ENCODE results near the gene ANKS3. TPM values are rescaled to one million over a fixed set of nuclear protein-coding genes. Genes with fewer than 3 reads are reported as not detected.

The ANKS3 gene, protein sequence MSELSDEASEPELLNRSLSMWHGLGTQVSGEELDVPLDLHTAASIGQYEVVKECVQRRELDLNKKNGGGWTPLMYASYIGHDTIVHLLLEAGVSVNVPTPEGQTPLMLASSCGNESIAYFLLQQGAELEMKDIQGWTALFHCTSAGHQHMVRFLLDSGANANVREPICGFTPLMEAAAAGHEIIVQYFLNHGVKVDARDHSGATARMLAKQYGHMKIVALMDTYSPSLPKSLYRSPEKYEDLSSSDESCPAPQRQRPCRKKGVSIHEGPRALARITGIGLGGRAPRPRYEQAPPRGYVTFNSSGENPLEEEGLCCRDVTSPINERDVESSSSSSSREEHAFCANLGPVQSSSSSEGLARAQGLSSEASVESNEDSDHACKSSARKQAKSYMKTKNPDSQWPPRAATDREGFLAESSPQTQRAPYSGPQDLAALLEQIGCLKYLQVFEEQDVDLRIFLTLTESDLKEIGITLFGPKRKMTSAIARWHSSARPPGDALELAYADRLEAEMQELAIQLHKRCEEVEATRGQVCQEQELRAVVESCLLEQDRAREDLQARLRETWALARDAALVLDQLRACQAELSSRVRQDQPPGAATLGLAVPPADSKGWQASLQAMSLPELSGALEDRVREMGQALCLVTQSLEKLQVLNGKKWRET
- 10 to 100 TPM; 10.1 to 23.2 TPM for total RNA-seq

DNA sequence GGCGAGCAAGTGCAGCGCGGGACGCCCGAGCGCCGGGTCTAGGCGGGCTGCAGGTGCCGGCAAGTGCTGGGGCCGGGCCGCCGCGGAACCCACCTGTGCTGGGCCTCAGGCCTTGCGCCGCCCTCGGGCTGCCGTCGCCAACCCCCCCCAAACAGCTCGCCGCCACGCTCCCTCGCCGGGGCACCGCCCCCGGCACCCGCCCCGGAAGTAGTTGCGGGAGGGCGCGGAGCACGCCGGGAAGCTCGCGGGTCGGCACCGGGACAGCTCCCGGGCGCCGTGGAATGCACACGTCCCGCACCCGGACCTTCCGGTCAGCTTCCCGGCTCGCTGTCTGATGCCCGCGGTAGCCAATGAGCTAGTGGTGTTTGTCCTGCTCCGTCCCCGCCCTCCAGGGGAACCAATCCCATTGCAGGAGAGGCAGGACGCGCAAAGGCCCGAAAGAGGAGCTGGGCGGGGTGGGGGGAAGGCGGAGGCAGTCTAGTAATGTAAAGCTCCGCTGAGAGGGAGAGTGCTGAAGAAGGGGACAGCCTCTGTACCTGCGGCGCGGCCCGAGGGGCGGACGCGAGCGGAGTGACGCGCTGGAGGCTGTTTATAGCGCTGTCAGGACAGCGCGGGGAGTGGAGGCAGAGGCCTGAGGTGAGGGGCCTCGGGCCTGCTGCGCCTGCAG lies at the start of gene ANKS3, which contains the start of gene DNAAF8:
Gene ANKS3 (minus strand): TSS at position 209 of the 667 bp plus-strand sequence. CDS start 4,122 bp downstream, outside the sequence.
Gene DNAAF8 (plus strand): TSS at position 475 of the 667 bp plus-strand sequence. CDS start 1,978 bp downstream, outside the sequence.
- Histone ChIP-seq H3K36me3 (no peaks in the 10 kb centered on the region), H3K27me3 (no peaks in the 10 kb centered on the region), H3K4me1 (no peaks in the 10 kb centered on the region), H3K9me3 (no peaks in the 10 kb centered on the region), H3K27ac (peak within 1 kb of the TSS; percentile 80), H3K9ac (ENCODE audit: low read depth in 2 of 2, low read length in 2 of 2) (peak within 1 kb of the TSS; percentile 82 to 85), H3K4me3 (peak within 1 kb of the TSS; percentile 99)
- DNase-seq: peak; percentile 98
- intact Hi-C loops (cut with DNase I): loop anchor here (10.0 kb wide), 1 partner anchor 221 kb away; the partner anchor contains the start of gene SEC14L5
- TF ChIP-seq, protein P1, sequence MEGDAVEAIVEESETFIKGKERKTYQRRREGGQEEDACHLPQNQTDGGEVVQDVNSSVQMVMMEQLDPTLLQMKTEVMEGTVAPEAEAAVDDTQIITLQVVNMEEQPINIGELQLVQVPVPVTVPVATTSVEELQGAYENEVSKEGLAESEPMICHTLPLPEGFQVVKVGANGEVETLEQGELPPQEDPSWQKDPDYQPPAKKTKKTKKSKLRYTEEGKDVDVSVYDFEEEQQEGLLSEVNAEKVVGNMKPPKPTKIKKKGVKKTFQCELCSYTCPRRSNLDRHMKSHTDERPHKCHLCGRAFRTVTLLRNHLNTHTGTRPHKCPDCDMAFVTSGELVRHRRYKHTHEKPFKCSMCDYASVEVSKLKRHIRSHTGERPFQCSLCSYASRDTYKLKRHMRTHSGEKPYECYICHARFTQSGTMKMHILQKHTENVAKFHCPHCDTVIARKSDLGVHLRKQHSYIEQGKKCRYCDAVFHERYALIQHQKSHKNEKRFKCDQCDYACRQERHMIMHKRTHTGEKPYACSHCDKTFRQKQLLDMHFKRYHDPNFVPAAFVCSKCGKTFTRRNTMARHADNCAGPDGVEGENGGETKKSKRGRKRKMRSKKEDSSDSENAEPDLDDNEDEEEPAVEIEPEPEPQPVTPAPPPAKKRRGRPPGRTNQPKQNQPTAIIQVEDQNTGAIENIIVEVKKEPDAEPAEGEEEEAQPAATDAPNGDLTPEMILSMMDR (IDR thresholded peaks at IDR 0.05): no peak

DNA sequence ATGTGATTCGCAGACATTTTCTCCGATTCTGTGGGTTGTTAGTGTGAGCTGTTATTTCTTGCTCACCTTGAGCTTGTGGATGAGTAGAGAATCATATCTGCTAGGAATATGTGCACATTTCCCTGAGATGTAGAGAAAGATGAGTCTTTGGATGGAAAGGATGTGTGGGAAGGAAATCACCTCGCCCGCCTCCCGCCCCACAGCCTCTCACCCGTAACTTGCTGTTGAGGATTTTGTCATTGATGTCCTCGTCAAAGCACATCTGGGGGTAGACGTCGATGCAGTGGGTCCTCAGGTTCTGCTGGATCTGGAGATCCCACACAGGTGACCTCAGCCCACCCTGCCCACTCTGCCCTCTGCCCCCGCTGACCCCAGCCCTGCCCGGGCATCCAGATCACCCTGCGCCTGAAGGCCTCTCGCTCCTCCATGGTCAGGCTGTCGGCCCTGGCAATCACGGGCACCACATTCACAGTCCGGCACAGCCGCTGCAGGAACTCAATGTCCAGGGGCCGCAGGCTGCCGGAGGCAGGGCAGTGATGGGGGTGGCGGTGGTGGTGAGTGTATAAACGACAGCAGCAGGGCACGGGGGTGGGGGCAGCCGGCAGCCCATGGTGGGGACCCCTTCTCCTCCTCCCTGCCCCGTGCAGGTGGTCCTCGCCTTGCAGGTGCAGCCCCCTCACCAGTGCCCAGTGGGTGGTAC lies 49.3 kb upstream of the ANKS3 start:
- TF ChIP-seq, protein P1 (IDR thresholded peaks at IDR 0.05): no peak
- Histone ChIP-seq H3K4me3 (no peak overlapping the region), H3K27me3 (no peaks in the 10 kb centered on the region), H3K36me3 (no peaks in the 10 kb centered on the region), H3K9ac (ENCODE audit: low read depth in 2 of 2, low read length in 2 of 2) (no peak overlapping the region), H3K4me1 (no peaks in the 10 kb centered on the region), H3K9me3 (no peaks in the 10 kb centered on the region), H3K27ac (no peak overlapping the region)
- DNase-seq: no peak
- intact Hi-C loops (cut with DNase I): no loop called here

DNA sequence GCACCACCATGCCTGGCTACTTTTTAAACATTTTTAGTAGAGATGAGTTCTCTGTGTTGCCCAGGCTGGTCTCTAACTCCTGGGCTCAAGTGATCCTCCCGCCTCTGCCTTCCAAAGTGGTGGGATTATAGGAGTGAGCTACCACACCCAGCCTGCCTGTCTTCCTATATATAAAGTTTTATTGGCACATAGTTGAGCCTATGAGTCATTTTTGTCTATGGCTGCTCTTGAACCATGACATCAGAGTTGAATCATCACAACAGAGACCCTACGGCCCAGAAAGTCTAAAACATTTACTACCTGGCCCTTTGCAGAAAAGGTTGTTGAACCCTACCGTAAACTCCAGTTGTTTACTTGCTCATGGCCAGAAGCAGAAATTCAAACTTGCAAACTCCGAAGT lies 46.2 kb upstream of the ANKS3 start:
- Histone ChIP-seq H3K4me1 (no peaks in the 10 kb centered on the region), H3K27ac (no peak overlapping the region), H3K4me3 (no peak overlapping the region), H3K9ac (ENCODE audit: low read depth in 2 of 2, low read length in 2 of 2) (no peak overlapping the region), H3K27me3 (no peaks in the 10 kb centered on the region), H3K36me3 (no peaks in the 10 kb centered on the region), H3K9me3 (no peaks in the 10 kb centered on the region)
- TF ChIP-seq, protein P1 (IDR thresholded peaks at IDR 0.05): no peak
- DNase-seq: no peak
- intact Hi-C loops (cut with DNase I): no loop called here

DNA sequence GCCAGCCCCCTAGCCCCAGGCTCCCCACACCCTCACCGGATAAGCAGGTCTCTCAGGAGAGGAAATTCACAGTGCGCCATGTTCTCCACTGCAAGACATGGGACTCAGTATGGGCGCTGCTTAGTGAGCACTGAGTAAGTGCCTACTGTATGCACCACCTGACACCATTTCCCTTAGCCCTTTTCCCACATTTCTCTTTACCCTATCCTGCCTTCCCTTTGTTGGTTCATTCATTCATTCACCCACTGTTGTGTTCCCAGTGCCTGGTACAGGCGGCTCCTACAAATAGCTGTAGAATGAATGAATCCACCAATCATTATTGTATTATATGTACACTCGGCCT lies 44.0 kb upstream of the ANKS3 start:
- H3K36me3 ChIP-seq: no peaks in the 10 kb centered on the region
- no peaks in the 10 kb centered on the region for H3K27me3 ChIP-seq
- no peak overlapping the region for H3K9ac ChIP-seq (ENCODE audit: low read depth in 2 of 2, low read length in 2 of 2)
- intact Hi-C loops (cut with DNase I): no loop called here
- no peaks in the 10 kb centered on the region for H3K4me1 ChIP-seq
- H3K4me3 ChIP-seq: no peak overlapping the region
- H3K27ac ChIP-seq: no peak overlapping the region
- no peaks in the 10 kb centered on the region for H3K9me3 ChIP-seq
- DNase-seq: no peak
- TF ChIP-seq, protein P1 (IDR thresholded peaks at IDR 0.05): no peak

All from colonic mucosa (tissue), 4 donors.